Measurements from ENCODE around the gene EDEM2. TPM values are rescaled to one million over a fixed set of nuclear protein-coding genes. Genes with fewer than 3 reads are reported as not detected.

Gene EDEM2
- total and polyA plus RNA-seq, 2 of the 13 experiments (the other 11 are each of a cell fraction or from before 2014, with no cell fraction given) = 33.1 to 46.9 TPM

DNA sequence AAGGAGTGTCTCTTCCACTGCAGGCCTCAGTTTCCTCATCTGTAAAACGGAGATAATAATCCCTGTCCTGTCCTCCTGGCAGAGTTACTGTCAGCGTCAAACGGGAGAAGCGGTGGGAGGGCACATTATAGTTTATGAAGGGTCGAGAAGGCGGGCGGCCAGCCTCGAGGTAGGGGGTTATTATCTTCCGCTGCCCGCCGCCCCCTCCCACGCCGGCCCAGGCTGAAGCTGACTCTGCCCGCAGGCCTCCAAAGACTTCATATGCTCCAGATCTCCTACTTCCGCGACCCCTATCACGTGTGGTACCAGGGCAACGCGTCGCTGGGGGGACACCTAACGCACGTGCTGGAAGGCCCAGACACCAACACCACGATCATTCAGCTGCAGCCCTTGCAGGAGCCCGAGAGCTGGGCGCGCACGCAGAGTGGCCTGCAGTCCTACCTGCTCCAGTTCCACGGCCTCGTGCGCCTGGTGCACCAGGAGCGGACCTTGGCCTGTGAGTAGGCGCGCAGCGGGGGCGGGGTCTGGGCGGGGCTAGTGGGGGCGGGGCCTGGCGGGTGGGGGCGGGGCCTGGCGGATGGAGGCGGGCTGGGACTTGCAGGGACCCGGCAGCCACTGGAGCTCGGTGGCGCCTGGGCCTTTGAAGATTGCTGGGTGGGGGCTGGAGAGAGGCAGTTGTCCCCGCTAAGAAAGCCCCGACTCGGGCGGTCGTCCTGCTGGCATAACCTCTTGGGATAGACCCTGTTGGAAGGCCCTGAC lies 27.5 kb upstream of the EDEM2 start (continued):
- TF ChIP-seq, protein P1, sequence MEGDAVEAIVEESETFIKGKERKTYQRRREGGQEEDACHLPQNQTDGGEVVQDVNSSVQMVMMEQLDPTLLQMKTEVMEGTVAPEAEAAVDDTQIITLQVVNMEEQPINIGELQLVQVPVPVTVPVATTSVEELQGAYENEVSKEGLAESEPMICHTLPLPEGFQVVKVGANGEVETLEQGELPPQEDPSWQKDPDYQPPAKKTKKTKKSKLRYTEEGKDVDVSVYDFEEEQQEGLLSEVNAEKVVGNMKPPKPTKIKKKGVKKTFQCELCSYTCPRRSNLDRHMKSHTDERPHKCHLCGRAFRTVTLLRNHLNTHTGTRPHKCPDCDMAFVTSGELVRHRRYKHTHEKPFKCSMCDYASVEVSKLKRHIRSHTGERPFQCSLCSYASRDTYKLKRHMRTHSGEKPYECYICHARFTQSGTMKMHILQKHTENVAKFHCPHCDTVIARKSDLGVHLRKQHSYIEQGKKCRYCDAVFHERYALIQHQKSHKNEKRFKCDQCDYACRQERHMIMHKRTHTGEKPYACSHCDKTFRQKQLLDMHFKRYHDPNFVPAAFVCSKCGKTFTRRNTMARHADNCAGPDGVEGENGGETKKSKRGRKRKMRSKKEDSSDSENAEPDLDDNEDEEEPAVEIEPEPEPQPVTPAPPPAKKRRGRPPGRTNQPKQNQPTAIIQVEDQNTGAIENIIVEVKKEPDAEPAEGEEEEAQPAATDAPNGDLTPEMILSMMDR (CRISPR knock-in tag; IDR thresholded peaks at IDR 0.05) = peak; percentile 28; the same call in 1 of the 2 replicates
- TF ChIP-seq SKI (IDR thresholded peaks at IDR 0.05; ENCODE audit: partially characterized antibody) (peak; percentile 44), SP1 (IDR thresholded peaks at IDR 0.05) (no peak), SP1 (CRISPR knock-in tag; IDR thresholded peaks at IDR 0.05) (peak; percentile 97), ZNF614 (CRISPR knock-in tag; IDR thresholded peaks at IDR 0.05; ENCODE audit: borderline replicate concordance) (peak; percentile 88; the same call in 1 of the 2 replicates), HNF4A (CRISPR knock-in tag; IDR thresholded peaks at IDR 0.05) (peak; percentile 93), PAWR (CRISPR knock-in tag; IDR thresholded peaks at IDR 0.05; ENCODE audit: borderline replicate concordance) (no peak), ZBTB38 (CRISPR knock-in tag; IDR thresholded peaks at IDR 0.05) (peak; percentile 100), NCOA5 (CRISPR knock-in tag; IDR thresholded peaks at IDR 0.05) (no peak), U2AF1 (optimal IDR thresholded peaks at IDR 0.05; ENCODE audit: low read depth, low read length) (peak; percentile 80), NR3C1 (CRISPR knock-in tag; IDR thresholded peaks at IDR 0.05) (0 out of 2 replicates have a peak, but pooled peaks have one; percentile 33)
- TF ChIP-seq, protein P2, sequence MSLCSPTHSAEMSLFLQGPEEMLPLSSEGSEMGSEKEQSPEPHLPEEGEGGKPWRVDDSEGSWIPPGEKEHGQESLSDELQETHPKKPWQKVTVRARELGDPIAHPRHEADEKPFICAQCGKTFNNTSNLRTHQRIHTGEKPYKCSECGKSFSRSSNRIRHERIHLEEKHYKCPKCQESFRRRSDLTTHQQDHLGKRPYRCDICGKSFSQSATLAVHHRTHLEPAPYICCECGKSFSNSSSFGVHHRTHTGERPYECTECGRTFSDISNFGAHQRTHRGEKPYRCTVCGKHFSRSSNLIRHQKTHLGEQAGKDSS (CRISPR knock-in tag; IDR thresholded peaks at IDR 0.05; ENCODE audit: borderline replicate concordance, low read depth) = peak; percentile 97
- TF ChIP-seq, protein P3, sequence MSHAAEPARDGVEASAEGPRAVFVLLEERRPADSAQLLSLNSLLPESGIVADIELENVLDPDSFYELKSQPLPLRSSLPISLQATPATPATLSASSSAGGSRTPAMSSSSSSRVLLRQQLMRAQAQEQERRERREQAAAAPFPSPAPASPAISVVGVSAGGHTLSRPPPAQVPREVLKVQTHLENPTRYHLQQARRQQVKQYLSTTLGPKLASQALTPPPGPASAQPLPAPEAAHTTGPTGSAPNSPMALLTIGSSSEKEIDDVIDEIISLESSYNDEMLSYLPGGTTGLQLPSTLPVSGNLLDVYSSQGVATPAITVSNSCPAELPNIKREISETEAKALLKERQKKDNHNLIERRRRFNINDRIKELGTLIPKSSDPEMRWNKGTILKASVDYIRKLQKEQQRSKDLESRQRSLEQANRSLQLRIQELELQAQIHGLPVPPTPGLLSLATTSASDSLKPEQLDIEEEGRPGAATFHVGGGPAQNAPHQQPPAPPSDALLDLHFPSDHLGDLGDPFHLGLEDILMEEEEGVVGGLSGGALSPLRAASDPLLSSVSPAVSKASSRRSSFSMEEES (CRISPR knock-in tag; IDR thresholded peaks at IDR 0.05) = peak; percentile 81
- TF ChIP-seq, protein P4, sequence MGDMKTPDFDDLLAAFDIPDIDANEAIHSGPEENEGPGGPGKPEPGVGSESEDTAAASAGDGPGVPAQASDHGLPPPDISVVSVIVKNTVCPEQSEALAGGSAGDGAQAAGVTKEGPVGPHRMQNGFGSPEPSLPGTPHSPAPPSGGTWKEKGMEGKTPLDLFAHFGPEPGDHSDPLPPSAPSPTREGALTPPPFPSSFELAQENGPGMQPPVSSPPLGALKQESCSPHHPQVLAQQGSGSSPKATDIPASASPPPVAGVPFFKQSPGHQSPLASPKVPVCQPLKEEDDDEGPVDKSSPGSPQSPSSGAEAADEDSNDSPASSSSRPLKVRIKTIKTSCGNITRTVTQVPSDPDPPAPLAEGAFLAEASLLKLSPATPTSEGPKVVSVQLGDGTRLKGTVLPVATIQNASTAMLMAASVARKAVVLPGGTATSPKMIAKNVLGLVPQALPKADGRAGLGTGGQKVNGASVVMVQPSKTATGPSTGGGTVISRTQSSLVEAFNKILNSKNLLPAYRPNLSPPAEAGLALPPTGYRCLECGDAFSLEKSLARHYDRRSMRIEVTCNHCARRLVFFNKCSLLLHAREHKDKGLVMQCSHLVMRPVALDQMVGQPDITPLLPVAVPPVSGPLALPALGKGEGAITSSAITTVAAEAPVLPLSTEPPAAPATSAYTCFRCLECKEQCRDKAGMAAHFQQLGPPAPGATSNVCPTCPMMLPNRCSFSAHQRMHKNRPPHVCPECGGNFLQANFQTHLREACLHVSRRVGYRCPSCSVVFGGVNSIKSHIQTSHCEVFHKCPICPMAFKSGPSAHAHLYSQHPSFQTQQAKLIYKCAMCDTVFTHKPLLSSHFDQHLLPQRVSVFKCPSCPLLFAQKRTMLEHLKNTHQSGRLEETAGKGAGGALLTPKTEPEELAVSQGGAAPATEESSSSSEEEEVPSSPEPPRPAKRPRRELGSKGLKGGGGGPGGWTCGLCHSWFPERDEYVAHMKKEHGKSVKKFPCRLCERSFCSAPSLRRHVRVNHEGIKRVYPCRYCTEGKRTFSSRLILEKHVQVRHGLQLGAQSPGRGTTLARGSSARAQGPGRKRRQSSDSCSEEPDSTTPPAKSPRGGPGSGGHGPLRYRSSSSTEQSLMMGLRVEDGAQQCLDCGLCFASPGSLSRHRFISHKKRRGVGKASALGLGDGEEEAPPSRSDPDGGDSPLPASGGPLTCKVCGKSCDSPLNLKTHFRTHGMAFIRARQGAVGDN (CRISPR knock-in tag; IDR thresholded peaks at IDR 0.05) = peak; percentile 98
- TF ChIP-seq, protein P5, sequence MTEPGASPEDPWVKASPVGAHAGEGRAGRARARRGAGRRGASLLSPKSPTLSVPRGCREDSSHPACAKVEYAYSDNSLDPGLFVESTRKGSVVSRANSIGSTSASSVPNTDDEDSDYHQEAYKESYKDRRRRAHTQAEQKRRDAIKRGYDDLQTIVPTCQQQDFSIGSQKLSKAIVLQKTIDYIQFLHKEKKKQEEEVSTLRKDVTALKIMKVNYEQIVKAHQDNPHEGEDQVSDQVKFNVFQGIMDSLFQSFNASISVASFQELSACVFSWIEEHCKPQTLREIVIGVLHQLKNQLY (CRISPR knock-in tag; IDR thresholded peaks at IDR 0.05) = peak; percentile 84; the same call in 1 of the 2 replicates
- TF ChIP-seq, protein P6, sequence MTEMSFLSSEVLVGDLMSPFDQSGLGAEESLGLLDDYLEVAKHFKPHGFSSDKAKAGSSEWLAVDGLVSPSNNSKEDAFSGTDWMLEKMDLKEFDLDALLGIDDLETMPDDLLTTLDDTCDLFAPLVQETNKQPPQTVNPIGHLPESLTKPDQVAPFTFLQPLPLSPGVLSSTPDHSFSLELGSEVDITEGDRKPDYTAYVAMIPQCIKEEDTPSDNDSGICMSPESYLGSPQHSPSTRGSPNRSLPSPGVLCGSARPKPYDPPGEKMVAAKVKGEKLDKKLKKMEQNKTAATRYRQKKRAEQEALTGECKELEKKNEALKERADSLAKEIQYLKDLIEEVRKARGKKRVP (CRISPR knock-in tag; IDR thresholded peaks at IDR 0.05) = peak in 1 of 2 experiments; percentile 56; a peak in 1 of 4 replicates
- TF ChIP-seq, protein P7, sequence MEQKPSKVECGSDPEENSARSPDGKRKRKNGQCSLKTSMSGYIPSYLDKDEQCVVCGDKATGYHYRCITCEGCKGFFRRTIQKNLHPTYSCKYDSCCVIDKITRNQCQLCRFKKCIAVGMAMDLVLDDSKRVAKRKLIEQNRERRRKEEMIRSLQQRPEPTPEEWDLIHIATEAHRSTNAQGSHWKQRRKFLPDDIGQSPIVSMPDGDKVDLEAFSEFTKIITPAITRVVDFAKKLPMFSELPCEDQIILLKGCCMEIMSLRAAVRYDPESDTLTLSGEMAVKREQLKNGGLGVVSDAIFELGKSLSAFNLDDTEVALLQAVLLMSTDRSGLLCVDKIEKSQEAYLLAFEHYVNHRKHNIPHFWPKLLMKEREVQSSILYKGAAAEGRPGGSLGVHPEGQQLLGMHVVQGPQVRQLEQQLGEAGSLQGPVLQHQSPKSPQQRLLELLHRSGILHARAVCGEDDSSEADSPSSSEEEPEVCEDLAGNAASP (CRISPR knock-in tag; IDR thresholded peaks at IDR 0.05; ENCODE audit: borderline replicate concordance) = peak; percentile 84

All from HepG2 (cell line).